ENCODE data around the gene NPEPPS. TPM values are rescaled to one million over a fixed set of nuclear protein-coding genes. Genes with fewer than 3 reads are reported as not detected.

NPEPPS gene
- total and polyA plus RNA-seq, 2 donors (not counting 3 experiments of a cell fraction or from before 2014, with no cell fraction given) = 69.2 to 102 TPM

- Histone ChIP-seq H3K9me1 (replicated peaks; ENCODE audit: control insufficient read depth, extremely low read depth, insufficient read depth, low read length) (no peaks in the 10 kb centered on the region), H3K9ac (replicated peaks; ENCODE audit: extremely low read depth, insufficient read depth, low read length) (no peak overlapping the region), H3K4me3 (replicated peaks in 1 of 3; ENCODE audit: insufficient read depth in 1 of 3, low read depth in 1 of 3, low read length in 3 of 3) (no peak overlapping the region), H3K36me3 (ENCODE audit: control insufficient read depth in 2 of 2, extremely low read depth in 1 of 2, insufficient read depth in 2 of 2, low read length in 2 of 2) (no peaks in the 10 kb centered on the region), H3K79me2 (ENCODE audit: control insufficient read depth, insufficient read depth, low read length) (no peaks in the 10 kb centered on the region), H3K4me2 (ENCODE audit: insufficient read depth, low read length) (peak overlapping the region; percentile 24), H3K27ac (ENCODE audit: insufficient read depth, low read depth, low read length) (no peak overlapping the region), H2AFZ (ENCODE audit: low read depth, low read length) (no peak overlapping the region), H4K20me1 (replicated peaks; ENCODE audit: control insufficient read depth, extremely low read depth, insufficient read depth, low read length) (no peaks in the 10 kb centered on the region), H3K27me3 (ENCODE audit: control insufficient read depth in 2 of 2, insufficient read depth in 2 of 2, low read length in 2 of 2) (no peaks in the 10 kb centered on the region), H3K4me1 (ENCODE audit: control insufficient read depth, extremely low read depth, insufficient read depth, low read length) (peaks cover 9% of the 10 kb centered on the region), H3K9me3 (replicated peaks; ENCODE audit: control insufficient read depth, insufficient read depth, low read length) (no peaks in the 10 kb centered on the region)
- CTCF ChIA-PET = interaction anchor here (0.7 to 0.9 kb wide), 2 partner anchors 13 to 19 kb away, joined by 3 read pairs; no protein-coding TSS in a partner anchor
- no TSS peak for BruUV-seq (replicated peaks)
- FAIRE-seq = no peak
- DNase-seq (ENCODE audit: low read depth, low spot score) = no peak
- TF ChIP-seq CTCF (IDR thresholded peaks at IDR 0.05; ENCODE audit: extremely low read depth in 1 of 2, insufficient read depth in 1 of 2, low read depth in 1 of 2, low read length in 2 of 2) = no peak
- peak; percentile 14 for TF ChIP-seq FOS (IDR thresholded peaks at IDR 0.05; ENCODE audit: borderline replicate concordance, insufficient read depth, low read length)
- TF ChIP-seq POLR2AphosphoS5 (IDR thresholded peaks at IDR 0.05; ENCODE audit: insufficient read depth, low read depth, low read length) = no peak
- no peak for TF ChIP-seq MAX (IDR thresholded peaks at IDR 0.05; ENCODE audit: insufficient read depth, insufficient read length)
- intact Hi-C loops (cut with micrococcal nuclease) = no loop called here
- POLR2A ChIA-PET = interaction anchor here (1.0 kb wide), 1 partner anchor 14 kb away, joined by 4 read pairs; the partner anchor contains the start of gene KPNB1
- dilution Hi-C loops (cut with MboI; ENCODE audit: extremely low pct_ligation_motif_present, low sequenced_read_pairs) = no loop called here
Measured at GRCh38 chr17:47635734-47636133, 104.8 kb downstream of the NPEPPS start.

Measured in endothelial cell of umbilical vein (primary cell).